ENCODE data around the gene PUS1. TPM values are rescaled to one million over a fixed set of nuclear protein-coding genes. Genes with fewer than 3 reads are reported as not detected.
A peak's percentile ranks its signal among the peaks of the same experiment; 100 is the strongest.
"Not testable (repeated sequence)": the region's sequence is repeated elsewhere in the genome, so short reads cannot be mapped to it uniquely, and the experiment has no call there.

The PUS1 gene
- total RNA-seq, 1 experiment from 2014 or later: 77.3 TPM

DNA sequence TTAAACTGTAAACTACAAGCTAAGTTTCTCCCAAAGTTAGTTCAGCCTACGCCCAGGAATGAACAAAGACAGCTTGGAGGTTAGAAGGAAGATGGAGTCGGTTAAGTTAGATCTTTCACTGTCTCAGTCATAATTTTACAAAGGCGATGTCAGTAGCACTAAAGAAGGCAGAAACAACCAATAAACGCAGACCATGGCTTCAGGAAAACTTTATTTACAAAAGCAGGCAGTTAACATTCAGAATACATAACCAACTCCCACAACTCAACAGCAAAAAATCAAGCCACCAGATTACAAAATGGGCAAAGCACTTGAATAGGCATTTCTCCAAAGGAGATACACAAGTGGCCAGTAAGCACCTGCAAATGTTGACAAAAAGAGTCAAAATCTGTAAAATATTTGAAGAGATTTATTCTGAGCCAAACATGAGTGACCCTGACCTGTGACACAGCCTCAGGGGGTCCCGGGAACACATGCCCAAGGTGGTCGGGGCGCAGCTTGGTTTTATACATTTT, 43.5 kb upstream of the PUS1 start:
- intact Hi-C loops (cut with micrococcal nuclease): no loop called here
- no peaks in the 10 kb centered on the region for H3K9me2 ChIP-seq (ENCODE audit: insufficient read depth)
- H3K36me3 ChIP-seq (ENCODE audit: control insufficient read depth in 1 of 2, insufficient read depth in 2 of 2, low read length in 2 of 2): no peaks in the 10 kb centered on the region
- H3K79me2 ChIP-seq (ENCODE audit: insufficient read depth, low read length): no peaks in the 10 kb centered on the region
- no peak overlapping the region for H2AFZ ChIP-seq (ENCODE audit: low read depth, low read length, poor library complexity, severe bottlenecking)
- no peaks in the 10 kb centered on the region for H4K20me1 ChIP-seq (ENCODE audit: insufficient read depth)
- no peak for ATAC-seq
- H3K4me3 ChIP-seq (replicated peaks in 1 of 2; ENCODE audit: low read depth in 1 of 2, low read length in 2 of 2): no peak overlapping the region
- ChIA-PET CTCF (no interaction called here), POLR2A (no interaction called here), RAD21 (ENCODE audit: low non-redundant PET in 1 of 2, low total read pairs in 2 of 2, uncharacterized antibody in 2 of 2, unreplicated experiment in 2 of 2) (no interaction called here)
- H3K9me3 ChIP-seq (ENCODE audit: control insufficient read depth in 1 of 2, insufficient read depth in 1 of 2, low read depth in 1 of 2, low read length in 2 of 2): no peaks in the 10 kb centered on the region
- no peak overlapping the region for H3K9ac ChIP-seq (ENCODE audit: low read length)
- no peak for DNase-seq (ENCODE audit: low read depth, low spot score)
- peaks cover 3 to 9% of the 10 kb centered on the region in 2 experiments; a peak in 3 of 4 replicates for H3K4me1 ChIP-seq (ENCODE audit: control insufficient read depth in 1 of 2, insufficient read depth in 2 of 2, low read length in 2 of 2)
- H3K27ac ChIP-seq (ENCODE audit: low read depth, low read length): no peak overlapping the region
- no peak overlapping the region for H3K4me2 ChIP-seq (ENCODE audit: low read length)
- H3K27me3 ChIP-seq (ENCODE audit: insufficient read depth, low read length): no peaks in the 10 kb centered on the region
- TF ChIP-seq CBX3 (IDR thresholded peaks at IDR 0.05; ENCODE audit: low read depth): peak; percentile 44; the same call in 1 of the 2 replicates
- TF ChIP-seq EZH2 (IDR thresholded peaks at IDR 0.05): no peak
- no peak for TF ChIP-seq SRF (IDR thresholded peaks at IDR 0.05; ENCODE audit: low read depth)
- TF ChIP-seq ZFX (IDR thresholded peaks at IDR 0.05): no peak
- no TSS peak for BruUV-seq (replicated peaks)

DNA sequence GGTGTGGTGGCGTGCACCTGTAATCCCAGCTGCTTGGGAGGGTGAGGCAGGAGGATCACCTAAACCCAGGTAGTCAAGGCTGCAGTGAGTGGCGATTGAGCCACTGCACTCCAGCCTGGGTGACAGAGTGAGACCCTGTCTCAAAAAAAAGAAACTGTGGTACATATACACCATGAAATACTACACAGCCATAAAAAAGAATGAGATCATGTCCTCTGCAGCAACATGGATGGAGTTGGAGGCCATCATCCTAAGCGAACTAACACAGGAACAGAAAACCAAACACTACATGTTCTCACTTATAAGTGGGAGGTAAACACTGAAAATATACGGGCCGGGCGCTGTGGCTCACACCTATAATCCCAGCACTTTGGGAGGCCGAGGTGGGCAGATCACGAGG, 37.4 kb upstream of the PUS1 start:
- intact Hi-C loops (cut with micrococcal nuclease); H4K20me1 ChIP-seq (ENCODE audit: insufficient read depth); H2AFZ ChIP-seq (ENCODE audit: low read depth, low read length, poor library complexity, severe bottlenecking); H3K79me2 ChIP-seq (ENCODE audit: insufficient read depth, low read length); H3K9me2 ChIP-seq (ENCODE audit: insufficient read depth); CTCF ChIA-PET; DNase-seq (ENCODE audit: low read depth, low spot score); BruUV-seq (replicated peaks); H3K27me3 ChIP-seq (ENCODE audit: insufficient read depth, low read length); ATAC-seq; H3K9me3 ChIP-seq (ENCODE audit: control insufficient read depth in 1 of 2, insufficient read depth in 1 of 2, low read depth in 1 of 2, low read length in 2 of 2); H3K36me3 ChIP-seq (ENCODE audit: control insufficient read depth in 1 of 2, insufficient read depth in 2 of 2, low read length in 2 of 2); H3K4me3 ChIP-seq (replicated peaks in 1 of 2; ENCODE audit: low read depth in 1 of 2, low read length in 2 of 2); H3K4me2 ChIP-seq (ENCODE audit: low read length); RAD21 ChIA-PET (ENCODE audit: low non-redundant PET in 1 of 2, low total read pairs in 2 of 2, uncharacterized antibody in 2 of 2, unreplicated experiment in 2 of 2); H3K27ac ChIP-seq (ENCODE audit: low read depth, low read length); H3K9ac ChIP-seq (ENCODE audit: low read length); POLR2A ChIA-PET: not testable (repeated sequence)
- H3K4me1 ChIP-seq (ENCODE audit: control insufficient read depth in 1 of 2, insufficient read depth in 2 of 2, low read length in 2 of 2): peaks cover 12 to 19% of the 10 kb centered on the region in 2 experiments

All from HCT116 (cell line).